Fibroblast of skin of abdomen (primary cell): ENCODE measurements around the gene ARHGDIA.

Source experiments
- DNase-seq: peaks from one replicate; pipeline ENCODE4 v3.0.0-alpha.2; 2013

The ARHGDIA gene

DNA sequence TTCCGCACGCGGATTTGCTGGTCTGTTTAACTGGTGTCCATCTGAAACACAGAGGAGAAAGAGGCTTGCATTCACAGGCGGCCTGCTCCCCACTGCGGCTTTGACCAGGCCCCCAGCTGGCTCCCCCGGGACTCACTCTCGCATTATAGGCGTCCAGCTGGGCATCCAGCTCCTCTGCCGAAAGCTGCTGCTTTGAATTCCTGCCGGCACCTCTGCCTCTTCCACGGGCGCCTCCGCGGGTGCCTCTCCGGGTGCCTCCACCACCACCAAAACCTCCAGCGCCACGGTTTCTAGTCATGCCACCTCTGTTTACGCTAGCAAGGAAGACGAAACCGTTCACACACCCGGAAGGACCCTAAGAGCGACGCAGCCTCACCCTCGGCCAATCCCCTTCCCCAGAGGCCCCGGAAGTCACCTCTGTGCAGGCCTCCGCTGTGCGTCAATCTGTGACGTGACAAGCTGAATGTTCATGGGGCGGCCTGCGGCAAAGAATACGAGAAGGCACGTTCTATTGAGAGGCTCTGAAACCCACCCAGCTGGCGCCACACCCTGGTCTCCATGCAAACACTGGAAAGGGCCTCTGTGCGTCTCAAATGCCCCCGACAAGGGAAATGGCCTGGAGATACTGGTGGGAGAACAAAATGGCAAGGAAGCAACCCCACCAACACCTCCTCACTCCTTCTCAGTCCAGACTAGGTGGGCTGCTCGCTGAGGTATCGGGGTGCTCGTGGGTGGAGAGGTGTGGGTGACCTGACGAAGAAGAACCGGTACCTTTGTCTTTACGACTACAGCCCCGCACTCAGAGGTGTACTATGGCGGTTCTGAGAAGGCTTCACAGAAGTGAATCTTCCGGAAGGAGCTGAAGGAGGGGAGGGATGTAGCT, 17.2 kb upstream of the ARHGDIA start:
- DNase-seq = no peak

DNA sequence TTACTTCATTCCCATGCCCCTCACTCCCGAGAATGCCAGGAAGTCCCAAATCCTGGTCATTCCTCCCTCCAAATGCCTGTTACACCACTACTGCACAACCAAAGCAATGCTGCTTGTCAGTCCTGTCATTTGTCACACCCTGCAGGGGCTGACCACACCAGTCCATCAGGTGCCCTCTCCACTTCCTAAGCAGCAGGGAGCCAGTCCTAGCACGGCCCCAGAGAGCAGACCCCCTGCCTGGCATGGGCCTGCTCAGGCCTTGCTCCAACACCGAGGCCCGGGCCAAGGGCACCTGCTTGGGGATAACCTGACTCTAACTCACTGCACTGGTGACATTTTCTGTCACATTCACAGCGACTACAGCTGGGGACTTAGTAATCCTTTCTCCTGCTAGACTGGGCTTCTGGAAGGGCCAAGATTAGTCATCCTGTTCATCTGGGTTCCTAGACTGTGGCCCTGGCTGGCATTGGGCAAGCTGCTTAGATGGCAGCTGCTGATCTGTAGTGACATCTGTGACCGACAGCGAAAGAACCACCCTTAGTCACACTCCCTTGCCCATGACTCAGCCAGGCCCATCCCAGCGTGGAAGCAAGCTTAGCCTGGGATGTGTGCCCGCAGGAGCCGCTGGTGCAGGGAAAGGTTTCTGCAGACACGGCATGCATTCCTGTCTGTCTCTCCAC, 14.9 kb upstream of the ARHGDIA start:
- DNase-seq = no peak

DNA sequence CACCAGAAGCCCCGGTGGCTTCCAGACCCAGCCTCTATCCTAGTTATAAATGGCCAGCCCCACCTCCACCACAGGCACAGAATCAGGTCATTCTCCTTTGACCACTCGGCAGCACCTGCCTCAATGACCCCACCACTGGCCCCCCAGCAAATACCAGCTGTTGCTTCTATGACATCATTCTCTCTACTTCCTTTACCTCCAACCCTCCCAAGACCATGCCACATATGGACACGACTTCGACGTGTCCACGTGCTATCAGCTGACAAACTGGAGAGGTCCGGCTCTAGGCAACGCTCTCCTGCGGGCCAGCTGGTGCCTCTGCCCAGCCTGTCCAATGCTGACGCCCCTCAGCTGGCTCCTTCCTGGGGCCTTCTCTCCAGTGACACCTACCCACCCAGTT, 14.3 kb upstream of the ARHGDIA start:
- no peak for DNase-seq

- no peak for DNase-seq
These were observed 13.8 kb upstream of the ARHGDIA start for GRCh38 chr17:81884968-81885367.

GRCh38 chr17:81884520-81884919, 13.4 kb upstream of the ARHGDIA start:
- no peak for DNase-seq

DNA sequence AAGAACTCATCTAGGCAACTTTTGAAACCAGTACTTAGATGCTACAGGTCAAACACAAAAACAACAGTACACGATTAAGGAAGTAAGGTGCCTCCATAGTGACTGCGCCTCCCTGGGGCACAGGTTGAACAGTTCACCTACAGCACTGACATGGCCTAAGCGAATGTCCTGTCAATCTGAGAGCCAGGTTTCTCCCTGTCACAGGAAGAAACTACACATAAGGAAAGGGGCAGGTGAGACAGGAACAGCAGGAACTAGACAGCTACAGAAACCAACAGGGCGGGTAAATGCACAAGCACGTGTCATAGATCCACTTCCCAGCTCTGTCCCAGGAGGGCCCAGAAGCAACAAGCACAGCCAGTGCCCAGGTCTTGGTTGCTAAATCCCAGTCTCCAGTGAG, 8.0 kb upstream of the ARHGDIA start:
- no peak for DNase-seq

DNA sequence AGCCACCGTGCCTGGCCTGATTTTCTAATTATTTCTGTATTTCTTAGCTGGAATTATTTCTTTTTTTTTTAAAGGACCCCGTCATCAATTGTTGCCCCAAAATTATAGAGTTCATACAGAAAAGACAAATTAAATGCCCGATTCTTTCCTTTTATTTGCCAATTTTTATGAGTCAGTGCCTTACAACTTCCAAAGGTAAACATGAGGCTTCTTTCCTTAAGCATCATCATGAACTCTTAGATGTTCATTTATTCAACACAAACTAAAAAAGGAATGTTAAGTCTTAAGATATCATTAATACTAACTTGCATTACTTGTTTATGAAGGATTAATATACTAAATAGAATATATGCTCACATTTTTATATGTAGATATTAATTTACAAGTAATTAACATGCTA, 7.2 kb upstream of the ARHGDIA start:
- DNase-seq = no peak

GRCh38 chr17:81877569-81877968, 6.4 kb upstream of the ARHGDIA start:
- no peak for DNase-seq

DNA sequence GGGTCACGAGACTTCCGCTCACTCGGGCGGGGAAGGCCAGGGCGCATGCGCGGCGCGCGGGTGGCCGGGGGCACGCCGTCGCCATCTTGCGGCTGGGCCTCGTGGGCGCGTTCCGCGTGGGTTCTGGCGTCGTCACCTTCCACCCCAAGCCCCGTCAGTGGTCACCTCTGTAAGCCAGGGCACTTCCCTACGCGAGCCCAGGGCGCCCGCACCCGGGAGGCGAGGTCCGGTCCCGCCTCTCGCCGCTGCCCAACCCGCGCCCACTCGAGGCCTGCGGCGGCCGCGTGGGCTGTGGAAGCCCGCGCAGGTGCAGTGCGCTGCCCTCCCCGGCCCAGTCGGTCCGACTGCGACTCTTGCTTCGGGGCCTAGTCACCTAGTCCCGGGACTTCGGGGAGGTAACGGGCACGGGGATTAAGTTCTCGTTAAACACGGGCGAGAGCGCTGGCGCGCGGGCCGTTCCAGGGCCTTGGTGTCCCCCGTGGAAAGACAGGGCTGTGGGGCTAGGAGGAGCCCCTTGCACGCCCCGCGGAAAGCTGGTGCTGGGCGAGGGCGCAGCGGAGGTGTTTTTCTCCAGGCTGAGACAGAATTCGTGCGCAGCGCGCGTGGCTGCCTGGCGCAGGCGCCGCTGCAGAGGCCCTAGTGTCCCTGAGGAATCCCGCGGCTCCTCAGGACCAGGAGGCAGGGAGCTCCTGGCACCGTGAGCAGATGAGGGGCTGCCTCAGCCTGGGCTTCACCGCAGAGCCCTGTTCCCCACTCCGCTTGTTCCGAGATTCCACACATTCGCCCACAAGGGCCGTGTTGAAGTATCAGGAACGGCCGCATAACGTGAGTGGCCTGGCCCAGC, 472 bp upstream of the ARHGDIA start:
- DNase-seq = peak; percentile 88

GRCh38 chr17:81870131-81870980, 781 bp downstream of the ARHGDIA start:
- DNase-seq = peak; percentile 47

DNA sequence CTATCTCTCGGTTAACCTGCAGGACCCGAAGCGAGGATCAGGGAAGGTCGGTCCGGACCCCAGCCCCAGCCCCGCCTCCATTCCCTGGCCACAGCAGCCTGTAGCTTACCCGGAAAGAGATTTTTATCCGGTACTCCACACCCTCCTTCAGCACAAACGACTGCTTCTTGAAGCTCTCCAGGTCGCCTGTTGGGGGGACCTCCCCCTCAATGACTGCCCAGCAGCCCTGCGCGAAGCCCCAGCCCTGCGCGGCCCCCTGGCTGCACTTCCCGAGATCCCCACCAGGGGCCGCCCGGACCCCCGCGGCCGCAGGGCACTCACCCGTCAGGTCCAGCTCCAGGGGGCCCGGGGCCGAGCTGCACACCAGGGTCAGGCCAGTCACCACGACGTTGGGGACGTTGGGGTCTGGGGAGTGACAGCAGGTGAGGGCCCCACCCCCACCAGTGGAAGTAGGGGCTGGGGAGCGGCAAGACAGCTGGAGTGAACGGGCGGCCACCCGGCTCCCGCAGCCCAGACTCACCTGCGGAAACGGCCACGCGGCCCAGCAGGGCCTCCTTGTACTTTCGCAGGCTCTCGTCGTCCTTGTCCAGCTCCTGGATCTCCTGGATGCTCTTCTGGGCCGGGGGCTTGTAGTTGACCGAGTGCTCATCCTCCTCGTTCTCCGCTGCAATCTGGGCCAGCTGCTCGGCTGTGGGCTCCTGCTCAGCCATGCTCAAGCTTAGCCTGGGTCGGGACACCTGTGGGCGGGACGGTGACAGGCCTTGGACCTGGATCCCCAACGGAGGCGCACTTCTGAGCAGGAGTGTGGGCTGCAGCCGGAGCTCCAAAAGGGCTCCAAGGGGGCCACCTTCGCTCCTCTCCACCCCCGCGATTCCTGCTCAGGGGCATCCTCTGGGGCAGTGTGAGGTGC, 1.7 kb downstream of the ARHGDIA start:
- peak; percentile 45 for DNase-seq

DNA sequence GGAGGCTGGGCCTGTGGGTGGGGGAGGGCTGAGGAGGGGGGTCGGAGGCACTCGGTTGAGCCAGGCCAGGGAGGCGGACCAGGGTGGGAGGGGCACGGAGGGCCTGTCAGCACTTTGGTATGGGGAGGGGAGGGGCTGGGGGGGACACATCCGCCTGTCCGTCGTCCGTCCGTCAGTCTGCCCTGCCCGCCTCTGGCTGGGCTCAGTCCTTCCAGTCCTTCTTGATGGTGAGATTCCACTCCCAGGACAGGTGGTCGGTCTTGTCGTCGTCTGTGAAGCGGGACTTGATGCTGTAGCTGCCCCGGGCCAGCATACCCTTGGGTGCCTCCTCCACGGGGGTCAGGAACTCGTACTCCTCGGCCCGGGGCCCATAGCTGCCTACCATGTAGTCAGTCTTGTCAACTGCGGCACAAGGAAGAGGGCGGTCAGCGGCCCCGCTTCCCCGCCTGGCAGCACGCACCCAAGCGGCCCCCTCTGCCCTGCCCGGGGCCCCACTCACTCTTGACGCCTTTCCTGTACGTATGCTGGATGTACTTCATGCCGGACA, 2.4 kb downstream of the ARHGDIA start:
- DNase-seq = peak; percentile 94

DNA sequence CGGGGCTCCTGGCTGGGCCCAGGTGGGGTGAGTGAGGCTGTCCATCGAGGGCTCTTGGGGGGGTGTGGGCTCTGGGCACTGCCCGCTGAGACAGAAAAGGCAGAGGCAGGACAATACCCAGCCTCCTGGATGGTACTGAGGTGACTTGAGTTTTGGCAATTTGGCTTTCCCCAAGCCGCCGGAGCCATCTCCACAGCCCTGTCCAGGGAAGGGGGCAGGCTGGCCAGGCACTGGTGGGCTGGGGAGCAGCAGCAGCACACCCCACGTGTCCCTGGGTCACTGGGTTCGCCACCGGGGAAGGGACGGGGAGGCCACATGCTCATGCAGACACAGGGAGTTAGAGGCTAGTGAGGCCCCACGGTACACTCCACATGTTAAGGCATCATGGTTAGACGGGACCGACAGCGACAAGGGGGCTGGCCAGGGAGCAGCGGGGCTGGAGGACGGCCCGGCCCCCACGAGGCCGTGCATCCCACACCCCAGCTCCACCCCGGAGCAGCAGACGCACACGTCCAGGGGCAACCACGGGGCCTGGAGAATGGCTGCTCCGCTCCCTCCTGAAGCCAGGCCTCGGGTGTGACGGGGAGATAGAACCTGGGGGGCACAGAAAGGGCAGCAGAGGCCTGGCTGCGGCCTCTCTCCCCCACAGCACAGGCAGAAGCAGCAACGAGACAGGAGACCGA, 3.0 kb downstream of the ARHGDIA start:
- DNase-seq = no peak

DNA sequence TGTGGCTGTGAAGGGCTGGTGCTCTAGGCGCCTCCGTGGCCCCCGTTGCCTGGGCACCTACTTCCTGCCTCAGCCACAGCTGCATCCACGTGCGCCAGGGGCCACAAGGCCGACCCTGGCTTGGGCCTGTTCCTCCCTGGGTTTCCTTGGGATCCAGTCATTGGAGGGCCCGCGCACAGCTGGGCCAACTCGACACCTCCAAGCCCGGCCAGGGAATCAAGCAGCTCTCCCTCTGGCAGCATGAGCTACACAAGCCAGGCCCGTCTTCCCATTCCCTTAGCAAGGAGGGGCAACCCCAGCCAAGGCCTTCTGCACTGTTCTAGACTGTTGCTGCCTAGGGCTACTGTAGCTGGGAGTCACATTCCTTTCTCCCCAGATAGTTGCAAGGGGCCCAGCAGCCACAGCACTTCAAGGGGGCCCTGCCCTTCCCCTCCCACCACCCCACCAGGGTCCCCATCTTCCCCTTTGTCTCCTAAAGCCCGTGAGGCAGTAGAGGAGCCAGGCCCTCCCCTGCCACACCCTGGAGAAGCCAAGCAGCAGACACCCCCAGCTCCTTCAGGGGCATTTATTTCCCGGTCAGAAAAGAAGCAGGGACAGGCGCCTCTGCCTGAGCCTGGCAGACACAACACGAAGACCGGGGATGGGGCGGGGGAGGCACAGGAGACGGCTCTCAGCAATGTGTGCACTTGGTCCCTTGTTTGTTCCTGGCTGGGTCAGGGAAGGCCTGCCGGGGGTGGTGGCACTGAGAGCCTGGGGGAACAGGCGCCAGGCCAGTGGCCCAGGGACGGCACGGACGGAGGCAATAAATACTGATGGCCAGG, 3.8 kb downstream of the ARHGDIA start:
- peak; percentile 61 for DNase-seq

DNA sequence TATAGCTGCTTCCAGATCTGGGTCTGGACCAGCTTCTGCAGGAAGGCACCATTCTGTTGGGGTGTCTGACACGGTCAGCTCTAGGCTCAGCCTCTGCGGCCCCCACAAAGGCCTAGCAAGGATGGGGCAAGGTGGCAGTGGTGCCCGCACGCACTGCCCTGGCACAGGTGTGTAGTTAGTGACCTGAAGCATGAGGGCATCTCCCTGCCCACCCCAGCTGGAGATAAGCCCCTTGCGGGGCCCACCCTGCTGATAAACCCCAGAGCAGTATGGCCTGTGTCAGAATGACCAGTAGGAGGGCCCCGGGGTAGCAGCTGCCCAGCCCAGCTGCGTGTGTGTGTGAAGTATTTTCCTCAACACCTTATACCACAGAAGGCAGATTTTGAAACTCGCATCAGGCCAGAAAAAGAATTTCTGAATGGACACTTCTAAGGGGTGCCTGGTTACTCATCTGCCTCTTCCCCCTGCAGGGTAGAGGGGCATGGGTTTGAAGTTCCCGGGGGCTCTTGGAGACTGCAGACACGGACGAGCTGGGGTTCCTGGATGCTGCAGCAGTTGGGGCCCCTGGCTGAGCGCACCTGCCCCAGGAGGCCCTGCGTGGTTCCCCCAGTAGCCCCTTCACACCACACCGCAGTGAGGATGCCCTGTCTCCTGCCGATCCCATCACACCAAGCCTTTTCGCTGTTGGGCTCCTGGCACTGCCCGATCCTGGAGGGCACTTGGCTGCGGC, 4.5 kb downstream of the ARHGDIA start:
- DNase-seq = peak; percentile 10

- peak; percentile 16 for DNase-seq
These were observed 5.3 kb downstream of the ARHGDIA start for GRCh38 chr17:81865733-81866439.

GRCh38 chr17:81865358-81865732, 5.8 kb downstream of the ARHGDIA start:
- DNase-seq = no peak
